GM08714 (cell line): Measurements from ENCODE around the gene C19orf12.

Source experiments
- H3K4me3 ChIP-seq: fragments of 200-500 bp; sonication (Bioruptor generic); 2 replicates; pipeline ENCODE4 v1.5.1; 2014; ENCODE audit warnings: mild to moderate bottlenecking, low read length, inconsistent platforms
- ZNF274 ChIP-seq: IDR thresholded peaks from 2 replicates; pipeline ENCODE4 v1.6.1; 2012; ENCODE audit warnings: mild to moderate bottlenecking, low read depth, low read length

Gene C19orf12

GRCh38 chr19:29714953-29715700, at the start of gene C19orf12:
Gene C19orf12, minus strand, starts transcription at chr19:29715261. Its CDS starts 6,848 bp downstream, at chr19:29708413.
- peak within 1 kb of the TSS; percentile 99 for H3K4me3 ChIP-seq
- TF ChIP-seq ZNF274 = no peak

- H3K4me3 ChIP-seq = no peak overlapping the region
- no peak for TF ChIP-seq ZNF274
Measured at GRCh38 chr19:29764361-29764760, 49.3 kb upstream of the C19orf12 start.

GRCh38 chr19:29763196-29763595, 48.1 kb upstream of the C19orf12 start:
- no peak for TF ChIP-seq ZNF274
- no peak overlapping the region for H3K4me3 ChIP-seq

- no peak for TF ChIP-seq ZNF274
- no peak overlapping the region for H3K4me3 ChIP-seq
Measured at GRCh38 chr19:29761575-29762232, 46.6 kb upstream of the C19orf12 start.

GRCh38 chr19:29760752-29761502, 45.9 kb upstream of the C19orf12 start:
- no peak overlapping the region for H3K4me3 ChIP-seq
- TF ChIP-seq ZNF274 = no peak

GRCh38 chr19:29759359-29759758, 44.3 kb upstream of the C19orf12 start:
- no peak for TF ChIP-seq ZNF274
- H3K4me3 ChIP-seq = no peak overlapping the region

- H3K4me3 ChIP-seq = no peak overlapping the region
- TF ChIP-seq ZNF274 = no peak
Measured at GRCh38 chr19:29758863-29759262, 43.8 kb upstream of the C19orf12 start.

- no peak overlapping the region for H3K4me3 ChIP-seq
- TF ChIP-seq ZNF274 = no peak
Measured at GRCh38 chr19:29757551-29757950, 42.5 kb upstream of the C19orf12 start.

- H3K4me3 ChIP-seq = no peak overlapping the region
Measured at GRCh38 chr19:29753934-29754305, 38.9 kb upstream of the C19orf12 start.

GRCh38 chr19:29753190-29753933, 38.3 kb upstream of the C19orf12 start:
- no peak for TF ChIP-seq ZNF274
- no peak overlapping the region for H3K4me3 ChIP-seq

More at GRCh38 chr19:29753934-29754305, 38.9 kb upstream of the C19orf12 start:
- TF ChIP-seq ZNF274 = no peak

GRCh38 chr19:29752450-29753025, 37.5 kb upstream of the C19orf12 start:
- TF ChIP-seq ZNF274 = no peak
- H3K4me3 ChIP-seq = no peak overlapping the region

GRCh38 chr19:29751932-29752331, 36.9 kb upstream of the C19orf12 start:
- no peak for TF ChIP-seq ZNF274
- no peak overlapping the region for H3K4me3 ChIP-seq

- no peak for TF ChIP-seq ZNF274
- no peak overlapping the region for H3K4me3 ChIP-seq
Measured at GRCh38 chr19:29750001-29750400, 34.9 kb upstream of the C19orf12 start.

- TF ChIP-seq ZNF274 = no peak
Measured at GRCh38 chr19:29748996-29749849, 34.2 kb upstream of the C19orf12 start.

More at GRCh38 chr19:29748996-29749849, 34.2 kb upstream of the C19orf12 start:
- H3K4me3 ChIP-seq = no peak overlapping the region
